Choroid plexus epithelial cell (primary cell): ENCODE measurements around the gene ERP29.
"Not testable (repeated sequence)": the region's sequence is repeated elsewhere in the genome, so short reads cannot be mapped to it uniquely, and the experiment has no call there.

ENCODE experiments used
- DNase-seq: peaks from one replicate; pipeline ENCODE4 v3.0.0-alpha.2; 2010; ENCODE audit warnings: low read depth
- H3K4me3 ChIP-seq: 2 replicates; pipeline ENCODE4 v1.5.1; 2011; ENCODE audit warnings: low read depth, mild to moderate bottlenecking, control low read depth, low read length, moderate library complexity
- CTCF ChIP-seq: conservative IDR thresholded peaks from 2 replicates; pipeline ENCODE4 v1.5.1; 2011; ENCODE audit warnings: low read depth, mild to moderate bottlenecking, control low read depth, inconsistent platforms, low read length, moderate library complexity

The ERP29 gene

GRCh38 chr12:112005419-112006395 lies 7.5 kb upstream of the ERP29 start:
- no peak for TF ChIP-seq CTCF
- H3K4me3 ChIP-seq: no peak overlapping the region
- peak; percentile 33 for DNase-seq

GRCh38 chr12:112007945-112008344 lies 5.3 kb upstream of the ERP29 start:
- peak; percentile 33 for DNase-seq
- no peak for TF ChIP-seq CTCF
- H3K4me3 ChIP-seq: no peak overlapping the region

- no peak for DNase-seq
- no peak overlapping the region for H3K4me3 ChIP-seq
- TF ChIP-seq CTCF: no peak
Observed at GRCh38 chr12:112008918-112009317, 4.3 kb upstream of the ERP29 start.

- not testable (repeated sequence) for H3K4me3 ChIP-seq, DNase-seq
Observed at GRCh38 chr12:112009596-112009995, 3.6 kb upstream of the ERP29 start.

GRCh38 chr12:112010415-112011344 lies 2.5 kb upstream of the ERP29 start:
- DNase-seq: no peak
- TF ChIP-seq CTCF: no peak
- no peak overlapping the region for H3K4me3 ChIP-seq

- no peak for TF ChIP-seq CTCF
- no peak for DNase-seq
- H3K4me3 ChIP-seq: no peak overlapping the region
Observed at GRCh38 chr12:112011685-112012084, 1.5 kb upstream of the ERP29 start.
